Activated CD4-positive, alpha-beta T cell treated with anti-CD3 and anti-CD28 coated beads, Interleukin-2, amount 10 ng/mL, durations not matched to agents 24 days and 14 days (primary cell): ENCODE data around the gene RBM22. TPM values are rescaled to one million over a fixed set of nuclear protein-coding genes. Genes with fewer than 3 reads are reported as not detected.

ENCODE experiments used
- DNase-seq: peaks from one replicate; pipeline ENCODE4 v3.0.0; 2022
- H3K27ac Mint-ChIP-seq: one replicate; pipeline ENCODE4 v1.8.0; 2022; ENCODE audit warnings: mild to moderate bottlenecking, mixed read lengths
- H3K27me3 Mint-ChIP-seq: one replicate; pipeline ENCODE4 v1.8.0; 2022; ENCODE audit warnings: mixed read lengths
- H3K36me3 Mint-ChIP-seq: one replicate; pipeline ENCODE4 v1.8.0; 2022; ENCODE audit warnings: low read depth, mild to moderate bottlenecking, mixed read lengths
- H3K4me1 Mint-ChIP-seq: one replicate; pipeline ENCODE4 v1.8.0; 2021; ENCODE audit warnings: mixed read lengths
- H3K4me3 Mint-ChIP-seq: one replicate; pipeline ENCODE4 v1.8.0; 2022; ENCODE audit warnings: mild to moderate bottlenecking, moderate library complexity, mixed read lengths
- H3K9me3 Mint-ChIP-seq: one replicate; pipeline ENCODE4 v1.8.0; 2021; ENCODE audit warnings: mixed read lengths
- intact Hi-C: fragments of 100-400 bp; cut with micrococcal nuclease; formaldehyde crosslinking; loops from one replicate; pipeline ENCODE4 v1.15.1; 2023
- total RNA-seq: library from RNA; stranded (reverse); gene quantifications from 2 replicates; pipeline ENCODE4 v1.2.3, GENCODE V29; 2022

Gene RBM22
- total RNA-seq, 1 donor from 2014 or later = 78.4 TPM

- intact Hi-C loops = no loop called here
- no peak for DNase-seq
- H3K4me1 Mint-ChIP-seq = peaks cover 10% of the 10 kb centered on the region
- no peak overlapping the region for H3K27ac Mint-ChIP-seq
- H3K9me3 Mint-ChIP-seq = no peaks in the 10 kb centered on the region
- peaks cover 18% of the 10 kb centered on the region for H3K27me3 Mint-ChIP-seq
- H3K4me3 Mint-ChIP-seq = no peak overlapping the region
- H3K36me3 Mint-ChIP-seq = no peaks in the 10 kb centered on the region
Measured at GRCh38 chr5:150653145-150653761, 47.6 kb downstream of the RBM22 start.

DNA sequence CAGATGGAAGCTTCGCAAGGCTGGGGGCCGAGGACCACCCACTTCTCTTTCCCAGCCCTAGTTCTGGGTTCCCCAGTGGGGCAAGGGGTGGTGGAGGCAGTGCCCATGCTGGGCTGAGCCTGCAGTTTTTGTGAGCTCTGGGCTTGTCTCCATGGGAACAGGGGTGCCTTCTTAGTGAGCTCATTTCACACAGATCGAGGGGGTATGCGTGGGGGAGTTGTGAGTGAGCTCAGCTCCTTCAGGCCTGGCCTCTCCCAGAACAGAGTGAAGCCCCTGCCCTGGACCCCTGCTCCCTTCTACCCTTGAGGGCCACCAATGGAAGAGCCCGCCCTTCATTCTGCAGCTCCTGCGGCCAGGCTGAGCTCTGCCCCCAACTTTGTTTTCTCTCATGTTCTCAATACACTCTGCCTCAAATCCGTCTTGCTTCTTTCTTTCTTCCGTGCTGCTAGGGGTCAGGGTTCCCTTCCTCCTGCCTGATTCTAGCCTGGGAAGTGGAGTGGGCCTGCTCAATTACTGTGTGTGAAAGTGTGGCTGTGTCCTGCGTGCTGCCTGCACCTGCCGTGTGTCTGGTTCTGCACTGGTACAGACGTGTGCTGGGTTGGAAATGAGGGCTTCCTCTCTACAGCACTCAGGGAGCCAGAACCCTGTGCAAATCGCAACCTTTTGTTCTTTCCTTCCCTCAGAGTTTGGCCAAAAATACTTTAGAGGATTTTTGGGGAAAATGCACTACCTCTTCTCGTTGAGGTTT lies 48.8 kb downstream of the RBM22 start:
- H3K27me3 Mint-ChIP-seq = peaks cover 10% of the 10 kb centered on the region

GRCh38 chr5:150651382-150651781 lies 49.5 kb downstream of the RBM22 start:
- DNase-seq = no peak
- H3K4me1 Mint-ChIP-seq = peaks cover 3% of the 10 kb centered on the region
- no peaks in the 10 kb centered on the region for H3K9me3 Mint-ChIP-seq
- H3K27ac Mint-ChIP-seq = no peak overlapping the region
- intact Hi-C loops = no loop called here
- H3K27me3 Mint-ChIP-seq = peaks cover 10% of the 10 kb centered on the region
- H3K4me3 Mint-ChIP-seq = no peak overlapping the region
- H3K36me3 Mint-ChIP-seq = no peaks in the 10 kb centered on the region

More for the DNA sequence above, 48.8 kb downstream of the RBM22 start:
- Mint-ChIP-seq H3K36me3 (no peaks in the 10 kb centered on the region), H3K4me1 (peaks cover 5% of the 10 kb centered on the region), H3K27ac (no peak overlapping the region), H3K4me3 (no peak overlapping the region), H3K9me3 (no peaks in the 10 kb centered on the region)
- intact Hi-C loops = no loop called here
- DNase-seq = no peak

GRCh38 chr5:150650021-150651006 lies 50.5 kb downstream of the RBM22 start:
- peaks cover 8% of the 10 kb centered on the region for H3K27me3 Mint-ChIP-seq
- no peak overlapping the region for H3K4me3 Mint-ChIP-seq
- H3K36me3 Mint-ChIP-seq = no peaks in the 10 kb centered on the region
- DNase-seq = no peak
- intact Hi-C loops = no loop called here
- no peak overlapping the region for H3K27ac Mint-ChIP-seq
- H3K4me1 Mint-ChIP-seq = no peaks in the 10 kb centered on the region
- H3K9me3 Mint-ChIP-seq = no peaks in the 10 kb centered on the region

- no peaks in the 10 kb centered on the region for H3K9me3 Mint-ChIP-seq
- no peaks in the 10 kb centered on the region for H3K4me1 Mint-ChIP-seq
- intact Hi-C loops = no loop called here
- H3K27ac Mint-ChIP-seq = no peak overlapping the region
- no peak for DNase-seq
- no peak overlapping the region for H3K4me3 Mint-ChIP-seq
- no peaks in the 10 kb centered on the region for H3K36me3 Mint-ChIP-seq
- H3K27me3 Mint-ChIP-seq = peaks cover 10% of the 10 kb centered on the region
Measured at GRCh38 chr5:150649108-150650020, 51.5 kb downstream of the RBM22 start.

DNA sequence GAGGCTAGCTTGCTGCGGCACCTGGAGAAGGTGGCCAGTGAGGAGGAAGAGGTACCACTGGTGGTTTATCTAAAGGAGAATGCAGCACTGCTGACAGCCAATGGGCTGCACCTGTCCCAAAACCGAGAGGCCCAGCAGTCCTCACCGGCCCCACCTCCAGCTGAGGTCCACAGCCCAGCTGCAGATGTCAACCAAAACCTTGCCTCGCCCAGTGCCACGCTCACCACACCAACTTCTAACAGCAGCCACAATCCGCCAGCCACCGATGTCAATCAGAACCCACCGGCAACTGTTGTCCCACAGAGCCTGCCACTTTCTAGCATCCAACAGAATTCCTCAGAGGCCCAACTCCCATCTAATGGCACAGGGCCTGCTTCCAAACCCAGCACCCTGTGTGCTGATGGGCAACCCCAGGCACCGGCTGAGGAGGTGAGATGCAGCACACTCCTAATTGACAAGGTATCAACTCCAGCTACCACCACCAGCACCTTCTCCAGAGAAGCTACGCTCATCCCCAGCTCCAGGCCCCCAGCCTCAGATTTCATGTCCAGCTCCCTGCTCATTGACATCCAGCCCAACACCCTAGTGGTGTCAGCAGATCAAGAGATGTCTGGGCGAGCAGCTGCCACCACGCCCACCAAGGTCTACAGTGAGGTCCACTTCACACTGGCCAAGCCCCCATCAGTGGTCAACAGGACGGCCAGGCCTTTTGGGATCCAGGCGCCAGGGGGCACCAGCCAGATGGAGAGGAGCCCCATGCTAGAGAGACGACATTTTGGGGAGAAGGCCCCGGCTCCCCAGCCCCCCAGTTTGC lies 52.4 kb downstream of the RBM22 start:
- intact Hi-C loops = no loop called here
- no peaks in the 10 kb centered on the region for H3K9me3 Mint-ChIP-seq

DNA sequence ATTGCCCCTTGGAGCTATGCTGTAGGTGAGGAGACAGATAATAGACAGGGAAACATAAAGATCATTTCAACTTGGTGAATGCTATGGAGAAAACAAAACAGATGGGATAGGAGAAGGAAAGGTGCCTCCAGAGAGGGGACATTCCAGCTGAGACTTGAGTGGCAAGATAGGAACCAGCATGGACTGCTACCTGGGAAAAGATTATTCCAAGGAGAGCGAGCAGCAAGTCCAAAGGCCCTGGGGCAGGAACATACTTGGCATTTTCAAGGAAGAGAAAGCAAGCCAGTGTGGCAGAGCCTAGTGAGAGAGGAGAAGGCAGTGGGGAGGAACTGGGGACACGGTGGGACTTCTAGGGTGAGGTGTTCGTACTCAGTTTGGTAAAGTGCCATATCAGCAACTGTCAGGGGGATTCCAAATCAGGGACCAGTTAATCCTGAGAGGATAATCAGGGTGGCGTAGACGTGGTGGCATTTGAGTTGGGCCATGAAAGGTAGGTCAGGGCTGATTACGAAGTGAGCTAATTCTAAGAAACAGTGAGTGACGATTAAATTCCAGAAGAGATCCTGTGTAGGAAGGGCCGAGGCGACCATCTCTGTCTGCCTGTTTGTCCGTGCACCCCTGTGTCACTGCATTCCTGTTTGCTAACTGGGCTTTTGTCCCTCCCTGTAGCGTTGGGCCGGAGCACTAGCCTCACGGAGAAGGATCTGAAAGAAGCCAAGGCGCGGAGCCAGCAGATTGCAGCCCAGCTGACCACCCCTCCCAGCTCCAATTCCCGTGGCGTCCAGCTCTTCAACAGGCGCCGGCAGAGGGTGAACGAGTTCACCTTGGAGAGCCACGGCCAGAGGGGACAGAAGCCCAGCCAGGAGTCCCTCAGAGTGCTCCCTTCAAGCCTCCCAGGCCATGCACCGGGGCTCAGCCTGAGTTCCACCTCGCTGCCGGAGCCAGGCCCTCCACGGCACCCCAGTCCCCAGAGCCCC lies 53.3 kb downstream of the RBM22 start:
- no peaks in the 10 kb centered on the region for H3K36me3 Mint-ChIP-seq

More for the DNA sequence above, 52.4 kb downstream of the RBM22 start:
- Mint-ChIP-seq H3K4me1 (no peaks in the 10 kb centered on the region), H3K27ac (no peak overlapping the region), H3K36me3 (no peaks in the 10 kb centered on the region), H3K27me3 (peaks cover 10% of the 10 kb centered on the region), H3K4me3 (no peak overlapping the region)
- DNase-seq = no peak

DNA sequence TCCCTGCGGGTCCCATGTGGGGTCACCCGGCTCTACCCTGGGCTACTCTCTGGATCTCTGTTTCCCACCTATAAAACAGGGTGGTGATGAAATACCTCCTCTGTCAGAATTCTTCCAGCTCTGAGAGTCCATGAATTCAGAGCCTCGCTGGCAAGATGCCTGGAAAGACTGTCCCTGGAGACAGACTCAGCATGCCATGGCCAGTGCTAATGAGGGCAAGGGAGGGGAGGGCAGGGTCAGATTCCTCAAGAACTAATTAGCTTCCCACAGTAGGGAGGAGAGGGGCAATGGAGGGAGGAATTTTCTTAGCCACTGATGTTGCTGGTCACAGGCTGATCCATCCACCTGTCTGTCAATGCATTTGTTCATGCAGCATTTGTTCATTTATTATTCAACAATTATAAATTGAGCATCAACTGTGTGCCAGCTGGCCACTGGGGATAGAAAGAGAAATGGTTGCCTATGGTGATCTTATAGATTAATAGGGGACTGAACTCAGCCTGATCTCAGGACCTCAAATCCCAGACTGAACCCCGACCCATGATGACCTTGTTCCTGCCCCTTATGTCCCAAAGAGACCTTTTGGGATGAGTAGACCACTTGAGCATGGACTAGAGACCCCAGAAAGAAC lies 55.7 kb downstream of the RBM22 start:
- intact Hi-C loops = no loop called here
- no peak overlapping the region for H3K4me3 Mint-ChIP-seq
- no peaks in the 10 kb centered on the region for H3K9me3 Mint-ChIP-seq
- no peak overlapping the region for H3K27ac Mint-ChIP-seq
- peaks cover 8% of the 10 kb centered on the region for H3K27me3 Mint-ChIP-seq
- H3K4me1 Mint-ChIP-seq = no peaks in the 10 kb centered on the region
- DNase-seq = no peak
- no peaks in the 10 kb centered on the region for H3K36me3 Mint-ChIP-seq

More for the DNA sequence above, 53.3 kb downstream of the RBM22 start:
- intact Hi-C loops = no loop called here
- Mint-ChIP-seq H3K27me3 (peaks cover 10% of the 10 kb centered on the region), H3K4me1 (no peaks in the 10 kb centered on the region), H3K9me3 (no peaks in the 10 kb centered on the region), H3K4me3 (no peak overlapping the region), H3K27ac (no peak overlapping the region)
- no peak for DNase-seq

DNA sequence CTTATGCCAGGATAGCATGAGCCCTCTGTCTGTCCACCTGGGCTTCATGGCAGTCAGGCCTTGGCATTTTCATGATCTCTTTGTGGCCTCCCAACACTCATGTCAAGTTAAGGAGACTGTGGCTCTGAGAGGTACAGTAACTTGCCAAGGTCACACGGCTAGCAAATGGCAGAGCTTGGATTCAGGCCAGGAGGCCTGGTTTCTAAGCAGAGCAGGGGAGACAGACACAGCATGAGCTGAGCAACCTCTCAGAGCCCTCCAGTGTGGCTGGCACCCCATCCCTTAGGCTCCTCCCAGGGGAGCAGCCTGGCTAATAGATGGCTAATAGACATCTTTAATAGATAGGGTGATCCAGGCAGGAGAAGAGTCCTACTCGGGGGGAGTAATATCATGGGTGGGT lies 56.3 kb downstream of the RBM22 start:
- peaks cover 11% of the 10 kb centered on the region for H3K27me3 Mint-ChIP-seq
- H3K27ac Mint-ChIP-seq = no peak overlapping the region
- H3K4me1 Mint-ChIP-seq = no peaks in the 10 kb centered on the region
- H3K4me3 Mint-ChIP-seq = no peak overlapping the region
- no peaks in the 10 kb centered on the region for H3K36me3 Mint-ChIP-seq
- intact Hi-C loops = no loop called here
- no peak for DNase-seq
- no peaks in the 10 kb centered on the region for H3K9me3 Mint-ChIP-seq

GRCh38 chr5:150644058-150644457 lies 56.8 kb downstream of the RBM22 start:
- H3K9me3 Mint-ChIP-seq = no peaks in the 10 kb centered on the region
- H3K27me3 Mint-ChIP-seq = peaks cover 11% of the 10 kb centered on the region
- intact Hi-C loops = no loop called here
- H3K27ac Mint-ChIP-seq = no peak overlapping the region
- H3K4me1 Mint-ChIP-seq = no peaks in the 10 kb centered on the region
- H3K4me3 Mint-ChIP-seq = no peak overlapping the region
- H3K36me3 Mint-ChIP-seq = no peaks in the 10 kb centered on the region
- no peak for DNase-seq

GRCh38 chr5:150642991-150643710 lies 57.7 kb downstream of the RBM22 start:
- Mint-ChIP-seq H3K9me3 (no peaks in the 10 kb centered on the region), H3K4me3 (no peak overlapping the region), H3K27ac (no peak overlapping the region), H3K27me3 (peaks cover 13% of the 10 kb centered on the region), H3K4me1 (no peaks in the 10 kb centered on the region), H3K36me3 (no peaks in the 10 kb centered on the region)
- DNase-seq = no peak
- intact Hi-C loops = no loop called here
